Measurements from ENCODE around the gene IQGAP1.

IQGAP1 gene

GRCh38 chr15:90489944-90490343, 101.9 kb downstream of the IQGAP1 start:
- DNase-seq (ENCODE audit: extremely low read depth, insufficient read length) = no peak
- no peak for TF ChIP-seq CTCF (IDR thresholded peaks at IDR 0.05; ENCODE audit: insufficient read depth, low read length, poor library complexity, severe bottlenecking)
- Histone ChIP-seq H3K27me3 (replicated peaks; ENCODE audit: control insufficient read depth, insufficient read depth, low read length) (no peaks in the 10 kb centered on the region), H3K36me3 (ENCODE audit: control insufficient read depth, insufficient read depth, low read length) (peaks cover 21% of the 10 kb centered on the region), H3K4me3 (replicated peaks; ENCODE audit: low read depth, low read length) (no peak overlapping the region)

GRCh38 chr15:90493647-90494046, 105.6 kb downstream of the IQGAP1 start:
- no peaks in the 10 kb centered on the region for H3K27me3 ChIP-seq (replicated peaks; ENCODE audit: control insufficient read depth, insufficient read depth, low read length)
- no peak overlapping the region for H3K4me3 ChIP-seq (replicated peaks; ENCODE audit: low read depth, low read length)
- peaks cover 19% of the 10 kb centered on the region for H3K36me3 ChIP-seq (ENCODE audit: control insufficient read depth, insufficient read depth, low read length)
- DNase-seq (ENCODE audit: extremely low read depth, insufficient read length) = no peak
- TF ChIP-seq CTCF (IDR thresholded peaks at IDR 0.05; ENCODE audit: insufficient read depth, low read length, poor library complexity, severe bottlenecking) = no peak

- no peak for TF ChIP-seq CTCF (IDR thresholded peaks at IDR 0.05; ENCODE audit: insufficient read depth, low read length, poor library complexity, severe bottlenecking)
- Histone ChIP-seq H3K27me3 (replicated peaks; ENCODE audit: control insufficient read depth, insufficient read depth, low read length) (no peaks in the 10 kb centered on the region), H3K36me3 (ENCODE audit: control insufficient read depth, insufficient read depth, low read length) (peaks cover 25% of the 10 kb centered on the region), H3K4me3 (replicated peaks; ENCODE audit: low read depth, low read length) (no peak overlapping the region)
- DNase-seq (ENCODE audit: extremely low read depth, insufficient read length) = no peak
These were observed 107.0 kb downstream of the IQGAP1 start for GRCh38 chr15:90495067-90495466.

GRCh38 chr15:90496791-90497190, 108.7 kb downstream of the IQGAP1 start:
- TF ChIP-seq CTCF (IDR thresholded peaks at IDR 0.05; ENCODE audit: insufficient read depth, low read length, poor library complexity, severe bottlenecking) = no peak
- Histone ChIP-seq H3K4me3 (replicated peaks; ENCODE audit: low read depth, low read length) (no peak overlapping the region), H3K36me3 (ENCODE audit: control insufficient read depth, insufficient read depth, low read length) (peaks cover 19% of the 10 kb centered on the region), H3K27me3 (replicated peaks; ENCODE audit: control insufficient read depth, insufficient read depth, low read length) (no peaks in the 10 kb centered on the region)
- DNase-seq (ENCODE audit: extremely low read depth, insufficient read length) = no peak

GRCh38 chr15:90497376-90497775, 109.3 kb downstream of the IQGAP1 start:
- TF ChIP-seq CTCF (IDR thresholded peaks at IDR 0.05; ENCODE audit: insufficient read depth, low read length, poor library complexity, severe bottlenecking) = no peak
- DNase-seq (ENCODE audit: extremely low read depth, insufficient read length) = no peak
- Histone ChIP-seq H3K27me3 (replicated peaks; ENCODE audit: control insufficient read depth, insufficient read depth, low read length) (no peaks in the 10 kb centered on the region), H3K36me3 (ENCODE audit: control insufficient read depth, insufficient read depth, low read length) (peaks cover 18% of the 10 kb centered on the region), H3K4me3 (replicated peaks; ENCODE audit: low read depth, low read length) (no peak overlapping the region)

GRCh38 chr15:90497912-90498311, 109.9 kb downstream of the IQGAP1 start:
- no peak for DNase-seq (ENCODE audit: extremely low read depth, insufficient read length)
- TF ChIP-seq CTCF (IDR thresholded peaks at IDR 0.05; ENCODE audit: insufficient read depth, low read length, poor library complexity, severe bottlenecking) = no peak
- Histone ChIP-seq H3K27me3 (replicated peaks; ENCODE audit: control insufficient read depth, insufficient read depth, low read length) (no peaks in the 10 kb centered on the region), H3K4me3 (replicated peaks; ENCODE audit: low read depth, low read length) (no peak overlapping the region), H3K36me3 (ENCODE audit: control insufficient read depth, insufficient read depth, low read length) (peaks cover 18% of the 10 kb centered on the region)
